Endothelial cell of umbilical vein (primary cell): ENCODE results near the gene ZC2HC1C. TPM values are rescaled to one million over a fixed set of nuclear protein-coding genes. Genes with fewer than 3 reads are reported as not detected.
"Not testable (repeated sequence)": the region's sequence is repeated elsewhere in the genome, so short reads cannot be mapped to it uniquely, and the experiment has no call there.

Experiments used
- BruUV-seq: library from RNA; stranded (reverse); fragments of 400-500 nt; replicated peaks from 2 replicates; lab custom pipeline; 2021; lab: Mats Ljungman, UMichigan
- CTCF ChIA-PET: fragments of 300-600, 350-600 bp; sonication (Branson Sonifier 250); formaldehyde crosslinking; loops from one replicate; lab custom pipeline; 2021; ENCODE audit warnings: antibody characterized with exemption, inconsistent platforms; lab: Charles Lee
- POLR2A ChIA-PET: fragments of 300-600, 350-600 bp; sonication (Branson Sonifier 250); formaldehyde crosslinking; loops from one replicate; lab custom pipeline; 2021; ENCODE audit warnings: antibody characterized with exemption, inconsistent platforms; lab: Charles Lee
- DNase-seq: peaks from one replicate; pipeline ENCODE4 v3.0.0-alpha.2; 2011; ENCODE audit warnings: low read depth, low spot score
- FAIRE-seq: peaks from 2 replicates; lab custom pipeline; 2011; peaks lifted over from hg19 to GRCh38; lab: Jason Lieb, UNC
- H2AFZ ChIP-seq: 2 replicates; pipeline ENCODE4 v1.6.0; 2012; ENCODE audit warnings: low read depth, low read length, control low read depth, inconsistent platforms
- H3K27ac ChIP-seq: 2 replicates; pipeline ENCODE4 v1.5.1; 2011; ENCODE audit warnings: low read depth, mild to moderate bottlenecking, control low read depth, low read length, moderate library complexity; ENCODE audit not compliant: insufficient read depth
- H3K27me3 ChIP-seq, 2 experiments: 2 replicates each; pipeline versions ENCODE4 v1.6.0 to v1.6.1; 2011; ENCODE audit warnings: low read length in 2 of 2, mixed read lengths in 1 of 2; ENCODE audit not compliant: control insufficient read depth in 2 of 2, insufficient read depth in 2 of 2
- H3K36me3 ChIP-seq, 2 experiments: 2 replicates in 1 of 2; 3 replicates in 1 of 2; pipeline ENCODE4 v1.5.1; 2011; ENCODE audit warnings: low read length in 2 of 2, mild to moderate bottlenecking in 1 of 2, moderate library complexity in 1 of 2; ENCODE audit not compliant: control insufficient read depth in 2 of 2, insufficient read depth in 2 of 2; ENCODE audit errors: extremely low read depth in 1 of 2
- H3K4me1 ChIP-seq: 3 replicates; pipeline ENCODE4 v1.5.1; 2011; ENCODE audit warnings: mild to moderate bottlenecking, low read length; ENCODE audit not compliant: control insufficient read depth, insufficient read depth; ENCODE audit errors: extremely low read depth
- H3K4me2 ChIP-seq: 2 replicates; pipeline ENCODE4 v1.6.1; 2011; ENCODE audit warnings: low read length, control low read depth, mixed read lengths; ENCODE audit not compliant: insufficient read depth
- H3K4me3 ChIP-seq, 3 experiments: fragments of 200-600 bp in 1 of 3; sonication (generic), shearing (Covaris generic) in 1 of 3; replicated peaks in 1 of 3; 2 replicates each; pipeline ENCODE4 v1.5.1; 2011 to 2016; ENCODE audit warnings: control low read depth in 3 of 3, low read length in 3 of 3, mild to moderate bottlenecking in 2 of 3, inconsistent platforms in 1 of 3, low read depth in 1 of 3, moderate library complexity in 1 of 3; ENCODE audit not compliant: insufficient read depth in 1 of 3
- H3K79me2 ChIP-seq: 2 replicates; pipeline ENCODE4 v1.6.0; 2012; ENCODE audit warnings: low read length, inconsistent platforms; ENCODE audit not compliant: control insufficient read depth, insufficient read depth
- H3K9ac ChIP-seq: replicated peaks from 2 replicates; pipeline ENCODE3; 2011; ENCODE audit warnings: low read length, control low read depth; ENCODE audit not compliant: insufficient read depth; ENCODE audit errors: extremely low read depth
- H3K9me1 ChIP-seq: replicated peaks from 3 replicates; pipeline ENCODE4 v1.6.0; 2011; ENCODE audit warnings: mild to moderate bottlenecking, low read length; ENCODE audit not compliant: control insufficient read depth, insufficient read depth; ENCODE audit errors: extremely low read depth
- H3K9me3 ChIP-seq: replicated peaks from 2 replicates; pipeline ENCODE4 v1.5.1; 2012; ENCODE audit warnings: low read length, inconsistent platforms; ENCODE audit not compliant: control insufficient read depth, insufficient read depth
- H4K20me1 ChIP-seq: replicated peaks from 2 replicates; pipeline ENCODE3; 2011; ENCODE audit warnings: mild to moderate bottlenecking, low read length; ENCODE audit not compliant: control insufficient read depth, insufficient read depth; ENCODE audit errors: extremely low read depth
- MYC ChIP-seq: IDR thresholded peaks from one replicate; pipeline ENCODE4 v1.6.1; 2011; ENCODE audit warnings: mild to moderate bottlenecking, low read depth, low read length
- POLR2A ChIP-seq: IDR thresholded peaks from 2 replicates; pipeline ENCODE4 v1.6.1; 2012; ENCODE audit warnings: low read depth, mild to moderate bottlenecking, control low read depth, low read length
- POLR2AphosphoS5 ChIP-seq: IDR thresholded peaks from 2 replicates; pipeline ENCODE4 v1.6.1; 2012; ENCODE audit warnings: low read depth, mild to moderate bottlenecking, control low read depth, low read length, moderate library complexity; ENCODE audit not compliant: insufficient read depth
- dilution Hi-C: fragments of 300-500 bp; cut with MboI; formaldehyde crosslinking; loops from one replicate; pipeline ENCODE4 v1.15.0; 2019; ENCODE audit warnings: low sequenced_read_pairs; ENCODE audit not compliant: extremely low pct_ligation_motif_present
- intact Hi-C: fragments of 100-400 bp; cut with micrococcal nuclease; formaldehyde crosslinking; loops from one replicate; pipeline ENCODE4 v1.10.0; 2022
- polyA plus RNA-seq, 4 experiments: library from polyadenylated mRNA; depleted of rRNA in 3 of 4; stranded (reverse) in 3 of 4; unstranded in 1 of 4; fragments of >200 nt; gene quantifications; 2 replicates each; pipeline versions ENCODE4 v1.2.1 to v1.2.3, GENCODE V29; 2011 to 2012; ENCODE audit warnings: missing spikeins in 1 of 4
- total RNA-seq: library from RNA; stranded (reverse); gene quantifications from 2 replicates; pipeline ENCODE4 v1.2.3, GENCODE V29; 2021

The ZC2HC1C gene
- total and polyA plus RNA-seq, 2 donors (not counting 3 experiments of a cell fraction or from before 2014, with no cell fraction given) = 0.84 to 0.91 TPM

- H3K4me3 ChIP-seq = no peak overlapping the region
- BruUV-seq = no TSS peak
- H3K9me3 ChIP-seq = no peaks in the 10 kb centered on the region
- no peak overlapping the region for H3K4me2 ChIP-seq
- POLR2A ChIA-PET = no interaction called here
- no peaks in the 10 kb centered on the region for H3K27me3 ChIP-seq
- CTCF ChIA-PET = interaction anchor here (0.9 to 1.3 kb wide), 4 partner anchors 17 to 161 kb away, joined by 3 to 4 read pairs (median 3); no protein-coding TSS in a partner anchor
- H3K9ac ChIP-seq = no peak overlapping the region
- no peak overlapping the region for H3K27ac ChIP-seq
- DNase-seq (no peak), FAIRE-seq (no peak)
- no peaks in the 10 kb centered on the region for H3K36me3 ChIP-seq
- H3K79me2 ChIP-seq = peaks cover 15% of the 10 kb centered on the region
- intact Hi-C loops (loop anchor here (5.0 kb wide), 1 partner anchor 64 kb away; the partner anchor contains the start of gene EIF2B2), dilution Hi-C loops (no loop called here)
- no peaks in the 10 kb centered on the region for H4K20me1 ChIP-seq
- no peak for TF ChIP-seq POLR2A
- H3K4me1 ChIP-seq = peaks cover 27% of the 10 kb centered on the region
- H3K9me1 ChIP-seq = no peaks in the 10 kb centered on the region
- no peak overlapping the region for H2AFZ ChIP-seq
Measured at GRCh38 chr14:75066691-75067090, 2.8 kb upstream of the ZC2HC1C start.

GRCh38 chr14:75067212-75067611 is 2.2 kb upstream of the ZC2HC1C start:
- dilution Hi-C loops = no loop called here
- FAIRE-seq (no peak), DNase-seq (no peak)
- BruUV-seq = no TSS peak
- Histone ChIP-seq H2AFZ (no peak overlapping the region), H3K9ac (no peak overlapping the region), H3K9me3 (no peaks in the 10 kb centered on the region), H3K4me1 (peaks cover 27% of the 10 kb centered on the region), H3K27me3 (no peaks in the 10 kb centered on the region), H3K27ac (no peak overlapping the region), H3K36me3 (no peaks in the 10 kb centered on the region), H3K9me1 (no peaks in the 10 kb centered on the region), H3K4me2 (no peak overlapping the region), H4K20me1 (no peaks in the 10 kb centered on the region), H3K4me3 (no peak overlapping the region), H3K79me2 (peaks cover 15% of the 10 kb centered on the region)
- ChIA-PET CTCF (interaction anchor here (0.9 kb wide), 2 partner anchors 17 to 21 kb away, joined by 3 to 4 read pairs; no protein-coding TSS in a partner anchor), POLR2A (no interaction called here)
- TF ChIP-seq POLR2AphosphoS5 = no peak
- TF ChIP-seq POLR2A = no peak
- no peak for TF ChIP-seq MYC
- intact Hi-C loops = loop anchor here (5.0 kb wide), 1 partner anchor 65 kb away; the partner anchor contains the start of gene EIF2B2

- H3K4me1 ChIP-seq = peaks cover 24% of the 10 kb centered on the region
- H3K9me1 ChIP-seq, H3K9ac ChIP-seq, dilution Hi-C loops, H2AFZ ChIP-seq, H3K36me3 ChIP-seq, H4K20me1 ChIP-seq, DNase-seq, H3K27ac ChIP-seq, H3K79me2 ChIP-seq, FAIRE-seq, H3K4me3 ChIP-seq, H3K27me3 ChIP-seq, BruUV-seq, H3K9me3 ChIP-seq: not testable (repeated sequence)
- intact Hi-C loops = loop anchor here (2.0 to 5.0 kb wide), 3 partner anchors 65 to 121 kb away; partner anchors contain the start of genes EIF2B2 and PGF
- H3K4me2 ChIP-seq = peak overlapping the region; percentile 95
- ChIA-PET POLR2A (interaction anchor here (1.3 kb wide), 1 partner anchor 112 kb away, joined by 4 read pairs; the partner anchor contains the start of gene PGF), CTCF (interaction anchor here (0.9 to 2.8 kb wide), 6 partner anchors 18 to 120 kb away, joined by 3 to 11 read pairs (median 3); no protein-coding TSS in a partner anchor)
Measured at GRCh38 chr14:75067765-75068164, 1.7 kb upstream of the ZC2HC1C start.
